Measurements from ENCODE around the gene SLIT1.

Gene SLIT1

GRCh38 chr10:97136756-97137155 lies 49.0 kb downstream of the SLIT1 start:
- no peak for TF ChIP-seq ESRRG (CRISPR knock-in tag; IDR thresholded peaks at IDR 0.05)
- TF ChIP-seq ZNF70 (CRISPR knock-in tag; IDR thresholded peaks at IDR 0.05): no peak
- no peak for TF ChIP-seq ZNF8 (CRISPR knock-in tag; IDR thresholded peaks at IDR 0.05)
- ATAC-seq: no peak

- TF ChIP-seq RARB (CRISPR knock-in tag; IDR thresholded peaks at IDR 0.05) (no peak), ZNF70 (CRISPR knock-in tag; IDR thresholded peaks at IDR 0.05) (no peak), OSR1 (CRISPR knock-in tag; IDR thresholded peaks at IDR 0.05) (no peak), TSHZ2 (CRISPR knock-in tag; IDR thresholded peaks at IDR 0.05) (no peak), PPARA (CRISPR knock-in tag; IDR thresholded peaks at IDR 0.05; ENCODE audit: borderline replicate concordance) (no peak), POU6F1 (CRISPR knock-in tag; IDR thresholded peaks at IDR 0.05; ENCODE audit: borderline replicate concordance, low read depth) (no peak), ZFP3 (CRISPR knock-in tag; IDR thresholded peaks at IDR 0.05) (no peak), ISL1 (CRISPR knock-in tag; IDR thresholded peaks at IDR 0.05) (no peak), SNAI2 (CRISPR knock-in tag; IDR thresholded peaks at IDR 0.05) (no peak), CSDC2 (CRISPR knock-in tag; IDR thresholded peaks at IDR 0.05) (no peak), CSRNP3 (CRISPR knock-in tag; IDR thresholded peaks at IDR 0.05) (no peak), TCF4 (CRISPR knock-in tag; IDR thresholded peaks at IDR 0.05; ENCODE audit: borderline replicate concordance) (no peak), TOX (CRISPR knock-in tag; IDR thresholded peaks at IDR 0.05; ENCODE audit: borderline replicate concordance) (no peak), GLIS3 (CRISPR knock-in tag; IDR thresholded peaks at IDR 0.05) (no peak), ZNF8 (CRISPR knock-in tag; IDR thresholded peaks at IDR 0.05) (no peak), ESRRG (CRISPR knock-in tag; IDR thresholded peaks at IDR 0.05) (no peak), PATZ1 (CRISPR knock-in tag; IDR thresholded peaks at IDR 0.05; ENCODE audit: borderline replicate concordance) (no peak), CREB5 (CRISPR knock-in tag; IDR thresholded peaks at IDR 0.05; ENCODE audit: low read depth) (no peak), BACH2 (CRISPR knock-in tag; IDR thresholded peaks at IDR 0.05; ENCODE audit: borderline replicate concordance) (no peak)
- no peak for ATAC-seq
Measured at GRCh38 chr10:97135464-97135863, 50.3 kb downstream of the SLIT1 start.

GRCh38 chr10:97134983-97135382 lies 50.8 kb downstream of the SLIT1 start:
- ATAC-seq: no peak
- no peak for TF ChIP-seq ARNTL (CRISPR knock-in tag; IDR thresholded peaks at IDR 0.05; ENCODE audit: borderline replicate concordance, low read depth)
- no peak for TF ChIP-seq TSHZ2 (CRISPR knock-in tag; IDR thresholded peaks at IDR 0.05)
- no peak for TF ChIP-seq SNAI2 (CRISPR knock-in tag; IDR thresholded peaks at IDR 0.05)
- no peak for TF ChIP-seq POU6F1 (CRISPR knock-in tag; IDR thresholded peaks at IDR 0.05; ENCODE audit: borderline replicate concordance, low read depth)
- TF ChIP-seq PPARA (CRISPR knock-in tag; IDR thresholded peaks at IDR 0.05; ENCODE audit: borderline replicate concordance): no peak
- no peak for TF ChIP-seq TOX (CRISPR knock-in tag; IDR thresholded peaks at IDR 0.05; ENCODE audit: borderline replicate concordance)
- no peak for TF ChIP-seq ESRRG (CRISPR knock-in tag; IDR thresholded peaks at IDR 0.05)
- TF ChIP-seq OSR1 (CRISPR knock-in tag; IDR thresholded peaks at IDR 0.05): no peak
- no peak for TF ChIP-seq TCF4 (CRISPR knock-in tag; IDR thresholded peaks at IDR 0.05; ENCODE audit: borderline replicate concordance)
- no peak for TF ChIP-seq GLIS3 (CRISPR knock-in tag; IDR thresholded peaks at IDR 0.05)
- no peak for TF ChIP-seq CSRNP3 (CRISPR knock-in tag; IDR thresholded peaks at IDR 0.05)
- no peak for TF ChIP-seq RARB (CRISPR knock-in tag; IDR thresholded peaks at IDR 0.05)
- no peak for TF ChIP-seq BACH2 (CRISPR knock-in tag; IDR thresholded peaks at IDR 0.05; ENCODE audit: borderline replicate concordance)
